K562 (cell line): Measurements from ENCODE around the gene SETD1B. TPM values are rescaled to one million over a fixed set of nuclear protein-coding genes. Genes with fewer than 3 reads are reported as not detected.
A peak's percentile ranks its signal among the peaks of the same experiment; 100 is the strongest.

ENCODE experiments used
- ADNP ChIP-seq: fragments of 200-800 bp; sonication (Bioruptor generic); IDR thresholded peaks from 2 replicates; pipeline ENCODE4 v1.6.1; 2016; ENCODE audit warnings: missing genetic modification characterization, missing compliant biosample characterization
- FOXP1 ChIP-seq: sonication (generic); formaldehyde crosslinking; IDR thresholded peaks from 2 replicates; pipeline ENCODE4 v1.8.0; 2022; ENCODE audit warnings: mild to moderate bottlenecking, missing genetic modification reagents
- KHSRP ChIP-seq: fragments of 450-650 bp; IDR thresholded peaks from 2 replicates; pipeline ENCODE4 v1.6.1; 2017
- MBD2 ChIP-seq: sonication (generic); IDR thresholded peaks from 2 replicates; pipeline ENCODE4 v1.6.1; 2016; ENCODE audit warnings: low read depth, borderline replicate concordance
- NONO ChIP-seq, 2 experiments: fragments of 200-400 bp in 1 of 2; fragments of 450-650 bp in 1 of 2; formaldehyde crosslinking in 1 of 2; IDR thresholded peaks; 2 replicates each; pipeline ENCODE4 v1.6.1; 2017; ENCODE audit warnings: low read depth in 2 of 2, mild to moderate bottlenecking in 2 of 2, moderate library complexity in 2 of 2, low read length in 1 of 2
- RAD51 ChIP-seq: fragments of 450-650 bp; IDR thresholded peaks from 2 replicates; pipeline ENCODE4 v1.7.1; 2016; ENCODE audit warnings: low read depth, mild to moderate bottlenecking, borderline replicate concordance
- RCOR1 ChIP-seq, 2 experiments: IDR thresholded peaks; 2 replicates each; pipeline ENCODE4 v1.6.1; 2012; ENCODE audit warnings: low read depth in 2 of 2, low read length in 2 of 2, borderline replicate concordance in 1 of 2, improper control_type of control experiment in 1 of 2
- RUNX1 ChIP-seq: sonication (generic); IDR thresholded peaks from 2 replicates; pipeline ENCODE4 v1.6.1; 2016; ENCODE audit warnings: antibody characterized with exemption, low read depth
- polyA plus RNA-seq, 8 experiments: library from polyadenylated mRNA; depleted of rRNA in 4 of 8; stranded (reverse) in 5 of 8; unstranded in 3 of 8; fragments of >200 nt; fragmentation: Nextera tagmentation in 2 of 8; fragmentation: Illumina TruSeq in 1 of 8; extraction: Ambion mirVana in 2 of 8; extraction: Trizol in 1 of 8; gene quantifications; 2 replicates each; pipeline versions ENCODE4 v1.2.1 to v1.2.3, GENCODE V29; 2011 to 2014; ENCODE audit warnings: inconsistent platforms in 1 of 8, missing spikeins in 1 of 8
- total RNA-seq, 7 experiments: library from RNA; depleted of rRNA in 6 of 7; stranded (reverse); fragments of >200 nt in 6 of 7; fragmentation: Illumina TruSeq in 2 of 7; extraction: Trizol in 2 of 7; gene quantifications; 2 replicates each; pipeline versions ENCODE4 v1.2.1 to v1.2.3, GENCODE V29; 2011 to 2021; ENCODE audit warnings: low replicate concordance in 1 of 7
- TF ChIP-seq, protein P1 (sequence below): fragments of 250-450 bp; sonication (Bioruptor Pico); IDR thresholded peaks from 2 replicates; pipeline ENCODE4 v1.8.0; 2022; ENCODE audit warnings: moderate library complexity, mild to moderate bottlenecking, inconsistent platforms
- TF ChIP-seq, protein P2 (sequence below): sonication (generic); formaldehyde crosslinking; IDR thresholded peaks from 2 replicates; pipeline ENCODE4 v1.5.0; 2020; ENCODE audit warnings: missing genetic modification reagents
- TF ChIP-seq, protein P3 (sequence below): fragments of 450-650 bp; IDR thresholded peaks from 2 replicates; pipeline ENCODE4 v1.6.1; 2018; ENCODE audit warnings: mild to moderate bottlenecking, low read depth; ENCODE audit not compliant: partially characterized antibody
- TF ChIP-seq, protein P4 (sequence below): fragments of 450-650 bp; IDR thresholded peaks from 2 replicates; pipeline ENCODE4 v1.7.1; 2018; ENCODE audit warnings: mild to moderate bottlenecking, low read depth; ENCODE audit not compliant: partially characterized antibody

SETD1B gene
- total and polyA plus RNA-seq, 9 of the 15 experiments (the other 6 are each of a cell fraction or from before 2014, with no cell fraction given): 0.48 to 26.6 (median 2.3) TPM

- TF ChIP-seq, protein P1, sequence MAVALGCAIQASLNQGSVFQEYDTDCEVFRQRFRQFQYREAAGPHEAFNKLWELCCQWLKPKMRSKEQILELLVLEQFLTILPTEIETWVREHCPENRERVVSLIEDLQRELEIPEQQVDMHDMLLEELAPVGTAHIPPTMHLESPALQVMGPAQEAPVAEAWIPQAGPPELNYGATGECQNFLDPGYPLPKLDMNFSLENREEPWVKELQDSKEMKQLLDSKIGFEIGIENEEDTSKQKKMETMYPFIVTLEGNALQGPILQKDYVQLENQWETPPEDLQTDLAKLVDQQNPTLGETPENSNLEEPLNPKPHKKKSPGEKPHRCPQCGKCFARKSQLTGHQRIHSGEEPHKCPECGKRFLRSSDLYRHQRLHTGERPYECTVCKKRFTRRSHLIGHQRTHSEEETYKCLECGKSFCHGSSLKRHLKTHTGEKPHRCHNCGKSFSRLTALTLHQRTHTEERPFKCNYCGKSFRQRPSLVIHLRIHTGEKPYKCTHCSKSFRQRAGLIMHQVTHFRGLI: no peak
- TF ChIP-seq NONO (IDR thresholded peaks at IDR 0.05; ENCODE audit: low read depth in 2 of 2, low read length in 1 of 2): no peak
- TF ChIP-seq, protein P2, sequence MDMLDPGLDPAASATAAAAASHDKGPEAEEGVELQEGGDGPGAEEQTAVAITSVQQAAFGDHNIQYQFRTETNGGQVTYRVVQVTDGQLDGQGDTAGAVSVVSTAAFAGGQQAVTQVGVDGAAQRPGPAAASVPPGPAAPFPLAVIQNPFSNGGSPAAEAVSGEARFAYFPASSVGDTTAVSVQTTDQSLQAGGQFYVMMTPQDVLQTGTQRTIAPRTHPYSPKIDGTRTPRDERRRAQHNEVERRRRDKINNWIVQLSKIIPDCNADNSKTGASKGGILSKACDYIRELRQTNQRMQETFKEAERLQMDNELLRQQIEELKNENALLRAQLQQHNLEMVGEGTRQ: no peak
- TF ChIP-seq KHSRP: no peak
- TF ChIP-seq RUNX1: 0 out of 2 replicates have a peak, but pooled peaks have one; percentile 26
- TF ChIP-seq, protein P3, sequence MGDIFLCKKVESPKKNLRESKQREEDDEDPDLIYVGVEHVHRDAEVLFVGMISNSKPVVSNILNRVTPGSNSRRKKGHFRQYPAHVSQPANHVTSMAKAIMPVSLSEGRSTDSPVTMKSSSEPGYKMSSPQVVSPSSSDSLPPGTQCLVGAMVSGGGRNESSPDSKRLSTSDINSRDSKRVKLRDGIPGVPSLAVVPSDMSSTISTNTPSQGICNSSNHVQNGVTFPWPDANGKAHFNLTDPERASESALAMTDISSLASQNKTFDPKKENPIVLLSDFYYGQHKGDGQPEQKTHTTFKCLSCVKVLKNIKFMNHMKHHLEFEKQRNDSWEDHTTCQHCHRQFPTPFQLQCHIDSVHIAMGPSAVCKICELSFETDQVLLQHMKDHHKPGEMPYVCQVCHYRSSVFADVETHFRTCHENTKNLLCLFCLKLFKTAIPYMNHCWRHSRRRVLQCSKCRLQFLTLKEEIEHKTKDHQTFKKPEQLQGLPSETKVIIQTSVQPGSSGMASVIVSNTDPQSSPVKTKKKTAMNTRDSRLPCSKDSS: no peak
- no peak for TF ChIP-seq RAD51
- no peak for TF ChIP-seq MBD2
- 0 out of 2 replicates have a peak, but pooled peaks have one; percentile 61 for TF ChIP-seq FOXP1 (CRISPR knock-in tag)
- no peak for TF ChIP-seq ADNP
- peak; percentile 85 to 86 for TF ChIP-seq RCOR1 (IDR thresholded peaks at IDR 0.05; ENCODE audit: borderline replicate concordance in 1 of 2, low read depth in 2 of 2, low read length in 2 of 2)
- TF ChIP-seq, protein P4, sequence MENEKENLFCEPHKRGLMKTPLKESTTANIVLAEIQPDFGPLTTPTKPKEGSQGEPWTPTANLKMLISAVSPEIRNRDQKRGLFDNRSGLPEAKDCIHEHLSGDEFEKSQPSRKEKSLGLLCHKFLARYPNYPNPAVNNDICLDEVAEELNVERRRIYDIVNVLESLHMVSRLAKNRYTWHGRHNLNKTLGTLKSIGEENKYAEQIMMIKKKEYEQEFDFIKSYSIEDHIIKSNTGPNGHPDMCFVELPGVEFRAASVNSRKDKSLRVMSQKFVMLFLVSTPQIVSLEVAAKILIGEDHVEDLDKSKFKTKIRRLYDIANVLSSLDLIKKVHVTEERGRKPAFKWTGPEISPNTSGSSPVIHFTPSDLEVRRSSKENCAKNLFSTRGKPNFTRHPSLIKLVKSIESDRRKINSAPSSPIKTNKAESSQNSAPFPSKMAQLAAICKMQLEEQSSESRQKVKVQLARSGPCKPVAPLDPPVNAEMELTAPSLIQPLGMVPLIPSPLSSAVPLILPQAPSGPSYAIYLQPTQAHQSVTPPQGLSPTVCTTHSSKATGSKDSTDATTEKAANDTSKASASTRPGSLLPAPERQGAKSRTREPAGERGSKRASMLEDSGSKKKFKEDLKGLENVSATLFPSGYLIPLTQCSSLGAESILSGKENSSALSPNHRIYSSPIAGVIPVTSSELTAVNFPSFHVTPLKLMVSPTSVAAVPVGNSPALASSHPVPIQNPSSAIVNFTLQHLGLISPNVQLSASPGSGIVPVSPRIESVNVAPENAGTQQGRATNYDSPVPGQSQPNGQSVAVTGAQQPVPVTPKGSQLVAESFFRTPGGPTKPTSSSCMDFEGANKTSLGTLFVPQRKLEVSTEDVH: no peak
Measured at GRCh38 chr12:121812320-121812871, 8.6 kb downstream of the SETD1B start (continued).
